GM12872 (cell line): ENCODE measurements around the gene DEFB127.
A peak's percentile ranks its signal among the peaks of the same experiment; 100 is the strongest.

Experiments
- CTCF ChIP-seq: IDR thresholded peaks from 3 replicates; pipeline ENCODE4 v1.5.1; 2011; ENCODE audit warnings: low read depth, mild to moderate bottlenecking, low read length, moderate library complexity; ENCODE audit not compliant: insufficient read depth

DEFB127 gene

GRCh38 chr20:157154-157553 is at the start of gene DEFB127:
TSS of gene DEFB127 (plus strand) at chr20:157454. CDS start at chr20:157545, 91 bp downstream.
- TF ChIP-seq CTCF = no peak

- no peak for TF ChIP-seq CTCF
Measured at GRCh38 chr20:112396-112795, 44.9 kb upstream of the DEFB127 start.

GRCh38 chr20:117518-117917 is 39.7 kb upstream of the DEFB127 start:
- no peak for TF ChIP-seq CTCF

GRCh38 chr20:137668-138490 is 19.4 kb upstream of the DEFB127 start:
- peak; percentile 56 for TF ChIP-seq CTCF

GRCh38 chr20:142290-142689 is 15.0 kb upstream of the DEFB127 start, which contains the start of gene DEFB126:
TSS of gene DEFB126 (plus strand) at chr20:142590. CDS start at chr20:142629, 39 bp downstream.
- no peak for TF ChIP-seq CTCF

- no peak for TF ChIP-seq CTCF
Measured at GRCh38 chr20:145877-146276, 11.4 kb upstream of the DEFB127 start.

- no peak for TF ChIP-seq CTCF
Measured at GRCh38 chr20:152131-152530, 5.1 kb upstream of the DEFB127 start.
